GM21360 (cell line): ENCODE results near the gene AJM1.
"Not testable (repeated sequence)": the region's sequence is repeated elsewhere in the genome, so short reads cannot be mapped to it uniquely, and the experiment has no call there.

Experiments used
- ATAC-seq: cut with Tn5 transposase; IDR thresholded peaks from one replicate; pipeline ENCODE4 v1.9.1; 2021; ENCODE audit warnings: mild to moderate bottlenecking, moderate library complexity; ENCODE audit not compliant: unreplicated experiment

AJM1 gene

DNA sequence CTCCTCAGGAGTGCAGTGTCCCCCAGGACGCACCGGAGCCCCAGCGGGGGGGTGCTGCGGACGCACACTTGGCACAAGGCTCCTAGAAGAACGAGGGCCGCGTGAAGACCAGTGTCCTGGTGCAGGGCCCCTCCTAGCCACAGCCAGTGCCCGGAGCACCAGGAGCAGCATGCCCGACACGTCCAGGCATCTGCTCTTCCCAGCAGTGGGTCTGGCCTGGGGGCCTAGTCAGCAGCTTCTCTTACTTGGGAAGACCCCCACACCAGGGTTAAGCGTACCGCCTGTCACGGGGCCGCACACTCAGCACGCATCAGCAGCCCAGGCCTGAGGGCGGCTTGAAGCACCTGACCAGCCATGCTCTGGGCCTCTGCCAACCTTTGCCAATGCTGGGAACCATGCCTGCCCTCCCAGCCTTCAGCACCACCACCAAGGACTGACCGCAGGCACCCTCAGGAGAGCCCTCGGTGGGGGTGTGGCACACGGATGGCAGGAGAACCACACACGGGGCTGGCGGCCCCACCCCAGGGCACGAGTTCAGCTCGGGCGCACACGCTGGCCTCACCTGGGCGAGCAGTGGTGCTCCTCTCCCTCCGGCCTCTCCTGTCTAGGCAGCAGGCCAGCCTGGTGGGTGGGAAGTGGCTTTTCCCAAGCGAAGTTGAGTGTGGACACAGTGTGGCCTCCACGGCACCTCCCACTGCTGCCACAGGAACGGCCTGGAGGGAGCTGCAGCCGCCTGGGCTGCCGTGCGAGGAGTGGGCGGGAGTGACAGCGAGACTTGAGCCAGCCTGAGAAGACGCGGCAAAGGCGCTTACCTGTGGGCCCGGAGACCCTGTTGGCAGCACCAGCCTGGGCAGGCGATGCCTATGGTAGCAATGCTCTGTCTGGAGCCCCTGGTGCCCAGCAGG is 12.0 kb upstream of the AJM1 start:
- ATAC-seq = no peak

DNA sequence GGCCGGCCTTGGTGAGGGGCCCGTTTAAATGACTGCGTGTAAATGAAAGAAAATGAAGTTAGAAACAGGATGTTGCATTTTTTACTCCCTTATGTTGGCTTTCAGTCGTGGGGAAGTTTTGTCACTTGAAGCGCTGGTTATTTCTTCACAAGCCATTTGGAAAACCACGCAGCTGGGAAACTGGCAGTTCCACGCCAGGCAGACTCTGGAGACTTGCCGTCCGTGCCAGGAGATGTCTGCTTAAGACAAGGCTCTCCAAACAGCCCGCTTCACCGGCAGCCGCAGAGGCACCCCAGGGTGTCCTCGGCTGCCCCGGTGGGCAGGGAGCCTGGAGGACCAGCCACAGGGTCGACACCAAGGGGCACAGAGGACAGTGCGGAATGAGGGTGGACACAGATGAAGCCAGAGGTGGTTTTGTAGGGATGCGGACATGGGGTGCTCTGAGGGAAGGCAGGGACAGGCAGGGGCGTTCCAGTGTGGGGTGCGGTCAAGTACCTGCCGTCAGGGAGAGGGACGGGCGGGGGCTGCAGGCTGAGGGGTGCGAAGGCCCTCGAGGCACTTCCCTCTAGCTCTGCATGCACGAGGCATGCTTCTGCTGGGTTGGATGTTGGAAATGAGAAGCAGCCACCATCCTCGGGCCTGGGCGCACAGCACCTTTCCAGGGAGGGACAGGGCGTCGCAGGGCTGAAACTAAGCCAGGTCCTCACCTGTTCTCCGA is 11.1 kb upstream of the AJM1 start:
- no peak for ATAC-seq

GRCh38 chr9:136831720-136832104 is 10.6 kb upstream of the AJM1 start:
- ATAC-seq = no peak

GRCh38 chr9:136832581-136832980 is 9.7 kb upstream of the AJM1 start:
- no peak for ATAC-seq

- ATAC-seq = not testable (repeated sequence)
Observed at GRCh38 chr9:136833381-136834048, 8.8 kb upstream of the AJM1 start.

GRCh38 chr9:136835162-136835931 is 6.9 kb upstream of the AJM1 start:
- ATAC-seq = no peak

DNA sequence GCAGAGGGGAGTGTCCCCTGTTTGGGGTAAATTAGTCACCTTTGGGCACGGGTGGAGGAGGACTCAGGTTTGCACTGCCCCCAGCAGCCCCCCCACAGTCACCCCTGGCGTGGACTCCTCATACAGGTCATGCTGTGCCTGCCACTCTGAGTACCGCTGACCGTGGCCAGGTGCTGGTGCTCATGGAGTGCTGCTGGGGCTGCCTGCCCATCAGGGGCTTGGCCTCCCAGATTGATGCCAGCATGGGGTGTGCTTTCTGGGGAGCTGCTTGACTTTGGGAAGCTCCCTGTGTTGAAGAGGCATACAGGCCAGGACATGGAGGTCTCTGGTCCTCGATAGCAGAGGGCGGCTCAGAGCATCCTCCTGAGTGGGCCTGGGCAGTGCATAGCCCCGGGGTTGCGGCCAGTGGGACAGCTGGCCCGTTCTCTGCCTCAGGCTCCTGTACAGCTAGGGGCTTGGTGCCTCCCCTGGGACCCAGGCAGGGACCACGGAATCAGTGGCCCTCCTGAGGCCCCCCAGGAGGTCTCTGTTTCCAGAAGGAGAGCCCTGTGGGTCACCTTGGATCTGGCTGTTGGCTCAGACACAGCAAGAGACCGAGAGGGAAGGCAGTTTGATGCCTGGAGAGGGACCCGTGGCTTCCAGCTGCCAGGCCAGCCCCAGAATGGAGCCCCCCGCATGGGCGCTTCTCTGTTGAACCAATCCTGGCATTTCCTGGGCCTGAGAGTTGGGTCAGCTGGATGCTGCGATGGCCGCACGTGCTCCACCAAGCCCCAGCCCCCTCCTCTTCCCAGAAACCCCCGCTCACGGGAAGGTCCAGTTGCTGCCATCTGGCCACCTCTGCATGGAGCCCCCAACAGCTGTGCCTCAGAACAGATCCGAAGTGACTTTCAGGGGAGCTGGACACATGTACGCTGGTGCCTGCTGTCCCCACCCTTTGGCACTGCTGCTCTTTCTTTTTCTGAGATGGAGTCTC is 6.1 kb upstream of the AJM1 start:
- no peak for ATAC-seq

DNA sequence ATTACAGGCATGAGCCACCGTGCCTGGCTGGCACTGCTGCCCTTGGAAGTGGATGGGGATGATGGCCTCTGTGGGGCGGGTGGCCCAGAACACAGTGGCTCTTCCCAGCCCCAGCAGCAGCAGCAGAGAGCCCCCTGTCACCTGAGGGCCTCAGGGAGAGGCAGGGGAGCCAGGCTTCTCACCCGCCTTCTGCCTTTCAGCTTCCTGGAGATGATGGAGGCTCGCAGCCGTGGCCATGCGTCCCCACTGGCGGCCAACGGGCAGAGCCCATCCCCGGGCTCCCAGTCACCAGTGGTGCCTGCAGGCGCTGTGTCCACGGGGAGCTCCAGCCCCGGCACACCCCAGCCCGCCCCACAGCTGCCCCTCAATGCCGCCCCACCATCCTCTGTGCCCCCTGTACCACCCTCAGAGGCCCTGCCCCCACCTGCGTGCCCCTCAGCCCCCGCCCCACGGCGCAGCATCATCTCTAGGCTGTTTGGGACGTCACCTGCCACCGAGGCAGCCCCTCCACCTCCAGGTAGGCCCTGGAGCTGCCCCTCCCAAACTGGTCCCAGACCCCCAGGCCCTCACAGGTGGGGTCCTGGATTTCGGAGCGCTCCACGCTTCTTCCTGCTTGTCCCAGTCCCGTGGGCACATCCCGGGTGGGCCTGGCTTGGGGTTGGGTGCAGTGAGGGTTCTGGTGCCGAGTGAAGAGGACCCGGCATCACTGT is 5.0 kb upstream of the AJM1 start:
- no peak for ATAC-seq

- not testable (repeated sequence) for ATAC-seq
Observed at GRCh38 chr9:136837856-136838277, 4.4 kb upstream of the AJM1 start.

DNA sequence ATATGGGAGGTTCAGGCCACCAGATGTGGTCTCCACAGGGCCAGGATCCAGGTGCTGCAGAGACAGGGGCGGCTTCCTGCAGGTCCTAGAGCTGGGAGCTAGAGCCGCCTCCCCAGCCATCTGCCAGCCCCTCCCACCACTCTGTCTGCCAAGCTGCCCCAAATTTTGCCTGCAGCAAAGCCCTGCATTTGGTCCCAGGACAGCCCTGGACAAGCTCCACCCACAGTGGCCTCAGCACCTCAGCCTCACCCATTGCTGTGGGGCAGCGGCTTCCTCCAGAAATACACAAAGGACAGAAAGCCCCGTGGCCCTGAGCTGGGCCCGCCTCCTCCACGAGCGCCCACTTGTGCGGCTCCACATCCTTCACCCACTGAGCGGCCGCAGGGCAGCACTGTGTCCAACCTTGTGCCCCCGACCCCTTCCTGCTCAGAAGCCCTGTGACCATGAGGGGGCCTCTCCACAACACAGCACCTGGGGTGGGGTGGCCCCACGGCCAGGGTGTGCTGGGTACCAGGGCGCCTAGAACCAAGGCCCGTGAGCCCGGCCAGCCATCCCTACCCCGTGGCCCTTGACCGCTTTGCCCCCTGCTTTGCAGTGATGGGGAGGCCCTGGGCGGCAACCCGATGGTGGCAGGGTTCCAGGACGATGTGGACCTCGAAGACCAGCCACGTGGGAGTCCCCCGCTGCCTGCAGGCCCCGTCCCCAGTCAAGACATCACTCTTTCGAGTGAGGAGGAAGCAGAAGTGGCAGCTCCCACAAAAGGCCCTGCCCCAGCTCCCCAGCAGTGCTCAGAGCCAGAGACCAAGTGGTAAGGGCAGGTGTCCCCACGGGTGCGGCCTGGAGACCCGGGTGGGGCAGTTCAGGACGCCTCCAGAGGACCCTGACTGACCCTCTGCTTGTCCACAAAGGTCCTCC is 3.7 kb upstream of the AJM1 start:
- no peak for ATAC-seq

DNA sequence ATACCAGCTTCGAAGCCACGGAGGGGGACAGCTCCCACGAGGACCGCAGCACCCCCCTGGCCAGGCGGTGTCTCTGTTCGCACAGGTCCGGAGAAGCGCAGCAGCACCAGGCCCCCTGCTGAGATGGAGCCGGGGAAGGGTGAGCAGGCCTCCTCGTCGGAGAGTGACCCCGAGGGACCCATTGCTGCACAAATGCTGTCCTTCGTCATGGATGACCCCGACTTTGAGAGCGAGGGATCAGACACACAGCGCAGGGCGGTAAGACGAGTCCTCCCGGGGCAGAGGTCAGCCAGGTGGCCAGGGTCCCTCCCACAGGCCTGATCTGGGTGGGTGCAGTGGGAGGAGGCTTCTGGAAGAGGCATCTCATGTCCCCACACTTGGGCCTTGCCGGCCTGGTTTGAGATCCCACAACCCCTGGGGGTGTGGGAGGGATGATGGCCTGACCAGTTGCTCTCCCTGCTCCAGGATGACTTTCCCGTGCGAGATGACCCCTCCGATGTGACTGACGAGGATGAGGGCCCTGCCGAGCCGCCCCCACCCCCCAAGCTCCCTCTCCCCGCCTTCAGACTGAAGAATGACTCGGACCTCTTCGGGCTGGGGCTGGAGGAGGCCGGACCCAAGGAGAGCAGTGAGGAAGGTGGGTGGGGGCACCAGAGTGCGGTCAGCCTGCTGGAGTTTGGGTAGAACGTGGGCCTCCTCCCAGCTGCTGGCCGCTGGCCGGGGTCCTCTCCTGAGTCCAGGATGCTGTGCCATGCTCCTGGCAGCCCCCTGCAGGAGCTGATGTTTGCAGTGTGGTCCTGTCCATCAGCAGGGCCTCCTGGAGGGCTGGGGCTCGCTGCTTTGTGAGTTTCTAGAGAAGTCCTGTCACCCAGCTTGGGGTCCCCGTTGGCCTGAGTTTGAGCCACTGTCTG is 2.8 kb upstream of the AJM1 start:
- no peak for ATAC-seq

DNA sequence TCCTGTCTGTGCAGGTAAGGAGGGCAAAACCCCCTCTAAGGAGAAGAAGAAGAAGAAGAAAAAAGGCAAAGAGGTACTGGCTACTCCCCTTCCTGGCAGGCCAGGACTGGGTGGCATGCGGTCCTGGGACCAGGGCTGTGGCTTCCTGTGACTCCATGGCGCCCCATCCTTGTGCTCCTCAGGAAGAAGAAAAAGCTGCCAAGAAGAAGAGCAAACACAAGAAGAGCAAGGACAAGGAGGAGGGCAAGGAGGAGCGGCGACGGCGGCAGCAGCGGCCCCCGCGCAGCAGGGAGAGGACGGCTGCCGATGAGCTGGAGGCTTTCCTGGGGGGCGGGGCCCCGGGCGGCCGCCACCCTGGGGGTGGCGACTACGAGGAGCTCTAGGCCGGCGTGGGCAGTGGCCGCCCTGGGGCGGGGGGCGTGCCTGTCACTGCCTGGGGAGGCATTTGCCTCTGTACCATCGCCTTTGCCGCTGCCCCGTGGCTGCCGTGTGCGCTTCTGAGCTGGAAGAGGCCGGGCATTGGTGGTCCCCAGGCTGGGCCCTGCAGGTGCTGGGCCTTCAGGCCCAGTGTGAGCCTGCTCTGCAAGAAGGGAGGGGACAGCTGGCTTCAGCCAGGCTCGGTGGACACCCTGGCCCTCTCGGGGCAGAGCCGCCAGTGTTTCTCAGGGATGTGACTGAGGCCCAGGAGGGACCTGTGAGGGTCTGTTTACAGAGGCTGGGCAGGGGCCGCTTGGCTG is 2.0 kb upstream of the AJM1 start:
- no peak for ATAC-seq

DNA sequence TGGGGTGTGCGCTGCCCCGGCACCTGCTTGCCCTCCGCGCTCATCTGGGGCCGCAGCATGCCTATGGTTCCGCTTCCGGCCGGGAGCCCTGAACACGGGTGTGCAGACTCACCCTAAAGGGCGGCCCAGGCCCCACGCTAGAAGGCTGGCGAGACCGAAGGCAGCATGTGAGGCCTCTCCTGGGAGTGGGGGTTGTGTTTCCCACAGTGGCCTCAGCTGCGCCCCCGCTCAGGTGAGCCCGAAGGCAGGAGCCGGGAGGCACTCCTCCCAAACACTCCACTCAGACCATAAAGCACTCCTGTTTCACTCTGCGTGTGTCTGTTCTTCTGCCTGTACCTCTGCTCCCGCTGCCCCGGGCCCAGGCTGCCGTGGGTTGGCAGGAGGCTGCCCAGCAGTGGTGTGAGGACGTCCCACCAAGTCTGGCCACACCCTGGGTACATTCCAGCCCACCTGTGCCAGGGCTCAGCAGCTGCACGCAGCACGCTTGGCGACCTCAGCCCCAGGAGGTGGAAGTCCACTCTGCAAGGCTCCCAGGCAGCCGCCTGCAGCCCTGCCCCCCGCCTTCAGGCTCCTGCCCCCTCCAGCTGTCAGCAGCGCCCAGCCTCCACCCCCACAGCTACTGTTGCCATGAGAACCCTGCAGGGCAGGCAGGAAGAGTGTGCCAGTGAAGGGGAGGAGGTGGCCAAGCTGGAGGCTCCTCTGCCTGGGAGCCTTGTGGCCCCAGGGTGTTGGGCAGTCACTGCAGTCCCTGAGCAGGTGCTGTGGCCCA is 1.2 kb upstream of the AJM1 start:
- no peak for ATAC-seq

- not testable (repeated sequence) for ATAC-seq
Observed at GRCh38 chr9:136841646-136842379, 465 bp upstream of the AJM1 start.
